Uterus (tissue), 4 donors: ENCODE measurements around the gene ACP3. TPM values are rescaled to one million over a fixed set of nuclear protein-coding genes. Genes with fewer than 3 reads are reported as not detected.

ENCODE experiments used
- DNase-seq, 2 donors: peaks; one replicate each; pipeline ENCODE4 v3.0.0-alpha.2; 2019 to 2020
- H3K27ac ChIP-seq, 2 donors: fragments of 200-600 bp; sonication (generic); 1 replicate in 1 of 2; 2 replicates in 1 of 2; pipeline ENCODE4 v1.5.1; 2016 to 2018
- H3K27me3 ChIP-seq, 2 donors: fragments of 200-600 bp; sonication (generic); one replicate each; pipeline ENCODE4 v1.5.1; 2018 to 2019; ENCODE audit warnings: control low read depth in 1 of 2
- H3K36me3 ChIP-seq, 2 donors: fragments of 200-600 bp; sonication (generic); one replicate each; pipeline ENCODE4 v1.5.1; 2019; ENCODE audit warnings: control low read depth in 1 of 2
- H3K4me1 ChIP-seq, 2 donors: fragments of 200-600 bp; sonication (generic); one replicate each; pipeline ENCODE4 v1.5.1; 2018 to 2019; ENCODE audit warnings: control low read depth in 1 of 2
- H3K4me3 ChIP-seq, 2 donors: fragments of 200-600 bp; sonication (generic); 1 replicate in 1 of 2; 2 replicates in 1 of 2; pipeline ENCODE4 v1.5.1; 2018 to 2019; ENCODE audit warnings: mild to moderate bottlenecking in 1 of 2
- H3K9me3 ChIP-seq, 2 donors: fragments of 200-600 bp; sonication (generic); one replicate each; pipeline ENCODE4 v1.5.1; 2019; ENCODE audit warnings: control low read depth in 1 of 2
- POLR2A ChIP-seq, 2 donors: fragments of 450-650 bp; IDR thresholded peaks; one replicate each; pipeline ENCODE4 v1.6.1; 2016; ENCODE audit warnings: antibody characterized with exemption in 2 of 2, mild to moderate bottlenecking in 1 of 2, moderate library complexity in 1 of 2
- intact Hi-C: fragments of 100-400 bp; cut with DNase I; formaldehyde crosslinking; loops from one replicate; pipeline ENCODE4 v1.15.1; 2023; ENCODE audit warnings: low total_unique reads
- total RNA-seq, 4 donors: library from RNA; depleted of rRNA in 3 of 4; stranded (reverse); fragments of >200 nt in 3 of 4; gene quantifications; one replicate each; pipeline versions ENCODE4 v1.1.0 to v1.2.4, GENCODE V29; 2014 to 2023
- TF ChIP-seq, protein P1 (sequence below), 4 experiments: fragments of 200-600 bp in 2 of 4; fragments of 450-650 bp in 2 of 4; sonication (generic) in 2 of 4; IDR thresholded peaks; one replicate each; pipeline ENCODE4 v1.5.1; 2016 to 2019; ENCODE audit warnings: antibody characterized with exemption in 4 of 4, mild to moderate bottlenecking in 2 of 4, moderate library complexity in 1 of 4
- donor health status: DM: yes; HTN: yes; CAD: no.

Gene ACP3
- total RNA-seq, 4 donors from 2014 or later: 1.4 to 5.6 TPM; not detected in 2

DNA sequence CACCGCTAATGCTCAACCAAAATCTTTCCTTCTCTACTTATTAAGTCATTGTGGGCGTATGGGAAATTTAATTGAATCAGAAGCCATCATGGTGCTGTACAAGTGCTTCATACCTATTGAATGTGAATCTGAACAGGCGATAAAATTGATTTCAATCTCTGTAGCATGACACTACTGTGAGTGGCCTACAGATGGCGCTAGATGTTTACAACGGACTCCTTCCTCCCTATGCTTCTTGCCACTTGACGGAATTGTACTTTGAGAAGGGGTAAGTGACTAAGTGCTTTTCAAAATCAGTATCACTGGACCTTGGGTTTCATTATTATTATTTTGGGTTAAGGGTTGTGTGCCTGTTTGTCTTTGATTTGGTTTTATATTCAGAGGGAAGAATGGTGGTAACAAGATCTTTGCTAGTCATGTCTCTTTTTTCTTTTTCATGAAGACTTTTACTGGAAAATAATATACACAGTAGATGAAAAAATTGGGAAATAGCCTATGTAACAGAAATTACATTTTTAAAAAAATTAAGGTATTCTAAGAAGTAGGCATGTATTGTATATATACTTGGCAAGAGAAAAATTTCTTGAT lies 35.4 kb downstream of the ACP3 start:
- Histone ChIP-seq H3K4me3 (no peak overlapping the region), H3K4me1 (no peaks in the 10 kb centered on the region), H3K27me3 (no peaks in the 10 kb centered on the region), H3K27ac (no peak overlapping the region), H3K36me3 (no peaks in the 10 kb centered on the region), H3K9me3 (no peaks in the 10 kb centered on the region)
- no peak for TF ChIP-seq POLR2A (IDR thresholded peaks at IDR 0.05)
- TF ChIP-seq, protein P1, sequence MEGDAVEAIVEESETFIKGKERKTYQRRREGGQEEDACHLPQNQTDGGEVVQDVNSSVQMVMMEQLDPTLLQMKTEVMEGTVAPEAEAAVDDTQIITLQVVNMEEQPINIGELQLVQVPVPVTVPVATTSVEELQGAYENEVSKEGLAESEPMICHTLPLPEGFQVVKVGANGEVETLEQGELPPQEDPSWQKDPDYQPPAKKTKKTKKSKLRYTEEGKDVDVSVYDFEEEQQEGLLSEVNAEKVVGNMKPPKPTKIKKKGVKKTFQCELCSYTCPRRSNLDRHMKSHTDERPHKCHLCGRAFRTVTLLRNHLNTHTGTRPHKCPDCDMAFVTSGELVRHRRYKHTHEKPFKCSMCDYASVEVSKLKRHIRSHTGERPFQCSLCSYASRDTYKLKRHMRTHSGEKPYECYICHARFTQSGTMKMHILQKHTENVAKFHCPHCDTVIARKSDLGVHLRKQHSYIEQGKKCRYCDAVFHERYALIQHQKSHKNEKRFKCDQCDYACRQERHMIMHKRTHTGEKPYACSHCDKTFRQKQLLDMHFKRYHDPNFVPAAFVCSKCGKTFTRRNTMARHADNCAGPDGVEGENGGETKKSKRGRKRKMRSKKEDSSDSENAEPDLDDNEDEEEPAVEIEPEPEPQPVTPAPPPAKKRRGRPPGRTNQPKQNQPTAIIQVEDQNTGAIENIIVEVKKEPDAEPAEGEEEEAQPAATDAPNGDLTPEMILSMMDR (IDR thresholded peaks at IDR 0.05): peak; percentile 72 to 83 (median 78)
- intact Hi-C loops: no loop called here
- peak; percentile 41 to 58 for DNase-seq

DNA sequence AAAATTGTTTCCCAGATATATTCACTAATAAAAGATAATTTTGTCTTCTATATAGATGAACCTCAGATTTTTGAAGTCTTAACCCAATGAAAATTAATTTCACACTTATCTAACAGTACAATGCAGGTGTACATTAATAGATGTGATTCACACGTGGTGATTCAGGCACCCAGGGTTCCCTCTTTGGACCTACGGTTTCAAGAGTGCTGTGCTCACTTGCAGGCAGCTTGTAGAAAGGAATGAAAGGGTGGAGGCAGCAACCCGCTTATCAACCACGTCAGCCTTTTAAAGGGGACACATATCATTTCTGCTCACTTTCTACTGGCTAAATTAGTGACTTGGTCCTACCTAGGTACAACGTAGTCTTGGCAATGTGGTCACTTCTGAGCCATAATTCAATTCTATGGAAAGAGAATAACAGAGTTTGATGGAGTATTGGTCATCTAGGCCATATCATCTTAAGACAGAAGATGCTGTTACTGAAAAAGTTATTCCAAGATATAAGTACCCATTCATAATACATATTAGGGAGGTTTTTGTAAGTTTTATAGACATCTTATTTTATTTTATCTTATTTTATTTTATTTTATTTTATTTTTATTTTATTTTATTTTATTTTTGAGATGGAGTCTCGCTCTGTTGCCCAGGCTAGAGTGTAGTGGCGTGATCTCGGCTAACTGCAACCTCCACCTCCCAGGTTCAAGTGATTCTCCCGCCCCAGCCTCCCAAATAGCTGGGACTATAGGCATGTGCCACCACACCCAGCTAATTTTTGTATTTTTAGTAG lies 37.9 kb downstream of the ACP3 start:
- no peaks in the 10 kb centered on the region for H3K36me3 ChIP-seq
- H3K4me1 ChIP-seq: no peaks in the 10 kb centered on the region
- H3K4me3 ChIP-seq: no peak overlapping the region
- no peaks in the 10 kb centered on the region for H3K9me3 ChIP-seq
- intact Hi-C loops: no loop called here
- no peak for DNase-seq
- no peak overlapping the region for H3K27ac ChIP-seq
- H3K27me3 ChIP-seq: no peaks in the 10 kb centered on the region
- TF ChIP-seq, protein P1 (IDR thresholded peaks at IDR 0.05): no peak
- TF ChIP-seq POLR2A (IDR thresholded peaks at IDR 0.05): no peak

DNA sequence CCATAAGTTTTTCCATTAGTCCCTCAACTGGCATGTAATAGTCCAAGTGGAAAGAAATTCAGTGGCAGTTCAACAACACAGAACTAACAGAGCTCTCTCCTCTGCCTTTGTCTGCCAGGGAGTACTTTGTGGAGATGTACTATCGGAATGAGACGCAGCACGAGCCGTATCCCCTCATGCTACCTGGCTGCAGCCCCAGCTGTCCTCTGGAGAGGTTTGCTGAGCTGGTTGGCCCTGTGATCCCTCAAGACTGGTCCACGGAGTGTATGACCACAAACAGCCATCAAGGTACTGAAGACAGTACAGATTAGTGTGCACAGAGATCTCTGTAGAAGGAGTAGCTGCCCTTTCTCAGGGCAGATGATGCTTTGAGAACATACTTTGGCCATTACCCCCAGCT lies 39.4 kb downstream of the ACP3 start:
- Histone ChIP-seq H3K9me3 (no peaks in the 10 kb centered on the region), H3K27ac (no peak overlapping the region), H3K4me3 (no peak overlapping the region), H3K36me3 (no peaks in the 10 kb centered on the region), H3K4me1 (no peaks in the 10 kb centered on the region), H3K27me3 (no peaks in the 10 kb centered on the region)
- intact Hi-C loops: no loop called here
- no peak for DNase-seq
- TF ChIP-seq POLR2A (IDR thresholded peaks at IDR 0.05): no peak
- TF ChIP-seq, protein P1 (IDR thresholded peaks at IDR 0.05): no peak

DNA sequence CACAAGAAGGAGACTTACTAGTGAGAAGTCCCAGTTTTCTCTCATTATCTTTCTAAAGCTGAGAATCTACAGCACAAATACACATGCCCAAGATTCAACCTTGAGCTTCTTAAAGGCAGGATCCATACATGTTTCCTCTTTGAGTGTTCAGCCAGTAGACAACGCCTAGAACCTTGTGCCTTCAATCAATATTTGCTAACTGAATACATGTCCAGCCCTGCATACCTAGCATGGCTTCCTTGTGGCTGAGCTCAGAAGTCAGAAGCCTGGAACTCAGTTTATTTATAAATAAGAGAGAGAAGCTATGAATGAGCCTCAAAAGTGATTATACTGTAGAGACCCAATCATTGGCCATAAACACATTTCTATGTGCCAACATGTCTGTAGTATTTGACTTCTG lies 43.5 kb downstream of the ACP3 start:
- intact Hi-C loops: no loop called here
- H3K27ac ChIP-seq: no peak overlapping the region
- H3K36me3 ChIP-seq: no peaks in the 10 kb centered on the region
- H3K27me3 ChIP-seq: no peaks in the 10 kb centered on the region
- no peak overlapping the region for H3K4me3 ChIP-seq
- DNase-seq: no peak
- no peak for TF ChIP-seq POLR2A (IDR thresholded peaks at IDR 0.05)
- TF ChIP-seq, protein P1 (IDR thresholded peaks at IDR 0.05): no peak
- H3K9me3 ChIP-seq: no peaks in the 10 kb centered on the region
- no peaks in the 10 kb centered on the region for H3K4me1 ChIP-seq

DNA sequence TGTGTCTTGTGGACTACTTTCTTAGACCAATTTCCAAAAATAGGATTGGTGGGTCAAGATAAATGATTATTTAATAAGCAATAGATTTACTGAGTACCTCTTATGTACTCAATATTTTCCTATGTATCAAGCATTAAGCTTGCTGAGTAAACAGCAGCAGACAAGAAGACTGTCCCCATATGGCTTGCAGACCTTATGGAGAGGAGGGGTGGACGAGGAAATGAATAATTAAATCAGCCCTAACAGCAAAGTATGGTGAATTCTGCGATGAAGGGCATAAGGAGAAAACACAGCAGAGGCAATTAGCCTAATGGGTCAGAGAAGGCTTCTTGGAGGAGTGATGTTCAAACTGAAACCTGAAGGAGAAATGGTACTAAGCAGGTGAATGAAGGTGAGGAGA lies 45.1 kb downstream of the ACP3 start:
- intact Hi-C loops: no loop called here
- Histone ChIP-seq H3K36me3 (no peaks in the 10 kb centered on the region), H3K9me3 (no peaks in the 10 kb centered on the region), H3K4me1 (no peaks in the 10 kb centered on the region), H3K27me3 (no peaks in the 10 kb centered on the region), H3K27ac (no peak overlapping the region), H3K4me3 (no peak overlapping the region)
- DNase-seq: no peak
- TF ChIP-seq, protein P1 (IDR thresholded peaks at IDR 0.05): no peak
- no peak for TF ChIP-seq POLR2A (IDR thresholded peaks at IDR 0.05)
